ENCODE data around the gene TWIST2.

DNA sequence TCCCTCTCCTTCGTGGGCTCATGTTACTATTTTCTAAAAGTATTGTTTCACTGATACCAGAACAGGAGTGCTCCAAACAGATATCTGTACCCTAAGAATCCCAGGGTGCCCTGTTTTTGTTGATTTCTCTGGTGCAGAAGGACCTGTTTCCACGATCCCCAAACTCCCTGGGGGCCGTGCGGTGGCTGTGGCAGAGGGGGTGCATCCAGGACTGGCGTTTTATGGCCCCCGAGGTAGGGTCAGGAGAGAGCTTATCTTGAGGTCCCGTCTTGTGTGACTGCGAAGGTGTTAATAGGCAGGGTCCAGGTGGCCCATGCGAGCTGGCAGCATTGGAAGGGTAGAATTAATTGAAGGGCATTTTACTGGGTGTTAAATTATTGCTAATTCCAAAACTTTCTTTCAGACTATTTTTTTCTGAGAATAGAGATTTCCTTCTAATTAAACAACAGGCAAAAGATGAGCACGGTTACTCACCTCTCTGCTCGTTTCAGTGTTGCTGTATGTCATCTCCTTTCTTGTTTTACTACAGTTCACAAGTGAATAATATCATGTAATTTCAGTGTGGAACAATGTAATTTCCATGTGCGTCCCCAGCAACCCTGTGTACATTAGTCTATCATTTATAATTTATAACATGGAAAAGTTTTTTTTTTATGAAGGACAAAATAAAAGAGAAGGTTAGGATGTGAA lies 8.2 kb downstream of the TWIST2 start:
- TF ChIP-seq, protein P1, sequence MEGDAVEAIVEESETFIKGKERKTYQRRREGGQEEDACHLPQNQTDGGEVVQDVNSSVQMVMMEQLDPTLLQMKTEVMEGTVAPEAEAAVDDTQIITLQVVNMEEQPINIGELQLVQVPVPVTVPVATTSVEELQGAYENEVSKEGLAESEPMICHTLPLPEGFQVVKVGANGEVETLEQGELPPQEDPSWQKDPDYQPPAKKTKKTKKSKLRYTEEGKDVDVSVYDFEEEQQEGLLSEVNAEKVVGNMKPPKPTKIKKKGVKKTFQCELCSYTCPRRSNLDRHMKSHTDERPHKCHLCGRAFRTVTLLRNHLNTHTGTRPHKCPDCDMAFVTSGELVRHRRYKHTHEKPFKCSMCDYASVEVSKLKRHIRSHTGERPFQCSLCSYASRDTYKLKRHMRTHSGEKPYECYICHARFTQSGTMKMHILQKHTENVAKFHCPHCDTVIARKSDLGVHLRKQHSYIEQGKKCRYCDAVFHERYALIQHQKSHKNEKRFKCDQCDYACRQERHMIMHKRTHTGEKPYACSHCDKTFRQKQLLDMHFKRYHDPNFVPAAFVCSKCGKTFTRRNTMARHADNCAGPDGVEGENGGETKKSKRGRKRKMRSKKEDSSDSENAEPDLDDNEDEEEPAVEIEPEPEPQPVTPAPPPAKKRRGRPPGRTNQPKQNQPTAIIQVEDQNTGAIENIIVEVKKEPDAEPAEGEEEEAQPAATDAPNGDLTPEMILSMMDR (conservative IDR thresholded peaks at IDR 0.05), result no peak
- TF ChIP-seq EZH2 (IDR thresholded peaks at IDR 0.05; ENCODE audit: low read depth), result no peak
